GM12878 (cell line): ENCODE results near the gene SMG6. TPM values are rescaled to one million over a fixed set of nuclear protein-coding genes. Genes with fewer than 3 reads are reported as not detected.

Experiments used
- ATAC-seq: fragments of 200-7000 bp; cut with Tn5 transposase; 3 replicates; pipeline ENCODE4 v1.9.1; 2020; ENCODE audit warnings: mild to moderate bottlenecking, moderate library complexity
- BruUV-seq: library from RNA; stranded (reverse); fragments of 400-500 nt; replicated peaks from 2 replicates; lab custom pipeline; 2021; lab: Mats Ljungman, UMichigan
- CTCF ChIA-PET: fragments of 300-600 bp; sonication (Branson Sonifier 250); formaldehyde crosslinking; extraction: SDS; loops from one replicate; lab custom pipeline; 2021; ENCODE audit warnings: inconsistent platforms; lab: Yijun Ruan, JAX
- POLR2A ChIA-PET: fragments of 350-600 bp; formaldehyde crosslinking; extraction: SDS; loops from one replicate; lab custom pipeline; 2021; ENCODE audit warnings: inconsistent platforms; lab: Charles Lee
- RAD21 ChIA-PET: fragments of 300-600 bp; sonication (Branson Sonifier 250); formaldehyde crosslinking; loops from one replicate; lab custom pipeline; 2023; ENCODE audit warnings: antibody characterized with exemption; ENCODE audit not compliant: unreplicated experiment; lab: Charles Lee
- SMC1A ChIA-PET: fragments of 300-600 bp; sonication (Branson Sonifier 250); formaldehyde crosslinking; loops from one replicate; lab custom pipeline; 2023; ENCODE audit not compliant: unreplicated experiment, uncharacterized antibody; lab: Charles Lee
- DNase-seq: peaks from one replicate; pipeline ENCODE4 v3.0.0-alpha.2; 2011; ENCODE audit warnings: low read depth, low spot score
- FAIRE-seq: peaks from 3 replicates; lab custom pipeline; 2011; peaks lifted over from hg19 to GRCh38; lab: Jason Lieb, UNC
- H2AFZ ChIP-seq: 2 replicates; pipeline ENCODE4 v1.6.0; 2011; ENCODE audit warnings: low read depth, low read length, control low read depth; ENCODE audit not compliant: control insufficient read depth
- H3K27ac ChIP-seq: 2 replicates; pipeline ENCODE4 v1.5.1; 2011; ENCODE audit warnings: control low read depth; ENCODE audit not compliant: control insufficient read depth, insufficient read depth
- H3K27me3 ChIP-seq, 2 experiments: replicated peaks in 1 of 2; 2 replicates each; pipeline versions ENCODE4 v1.6.0 to v1.6.1; 2011; ENCODE audit warnings: low read length in 1 of 2; ENCODE audit not compliant: control insufficient read depth in 2 of 2, insufficient read depth in 2 of 2
- H3K36me3 ChIP-seq, 2 experiments: 2 replicates each; pipeline ENCODE4 v1.5.1; 2011; ENCODE audit warnings: low read length in 1 of 2; ENCODE audit not compliant: control insufficient read depth in 2 of 2, insufficient read depth in 2 of 2
- H3K4me1 ChIP-seq: 2 replicates; pipeline ENCODE4 v1.6.1; 2011; ENCODE audit warnings: mild to moderate bottlenecking, low read length, moderate library complexity, mixed read lengths; ENCODE audit not compliant: control insufficient read depth, insufficient read depth
- H3K4me2 ChIP-seq: 2 replicates; pipeline ENCODE4 v1.6.0; 2011; ENCODE audit warnings: control low read depth; ENCODE audit not compliant: control insufficient read depth, insufficient read depth
- H3K4me3 ChIP-seq: fragments of 200-600 bp; sonication (generic); 2 replicates; pipeline ENCODE4 v1.5.1; 2016
- H3K79me2 ChIP-seq: 2 replicates; pipeline ENCODE4 v1.6.0; 2011; ENCODE audit warnings: low read length; ENCODE audit not compliant: control insufficient read depth, insufficient read depth
- H3K9ac ChIP-seq: 2 replicates; pipeline ENCODE4 v1.8.0; 2011; ENCODE audit warnings: low read length, control low read depth, mixed read lengths; ENCODE audit not compliant: control insufficient read depth, insufficient read depth
- H3K9me3 ChIP-seq: replicated peaks from 3 replicates; pipeline ENCODE4 v1.5.1; 2011; ENCODE audit warnings: mild to moderate bottlenecking, low read length; ENCODE audit not compliant: control insufficient read depth, insufficient read depth
- H4K20me1 ChIP-seq: 2 replicates; pipeline ENCODE4 v1.6.0; 2011; ENCODE audit not compliant: control insufficient read depth, insufficient read depth
- BHLHE40 ChIP-seq, 2 experiments: fragments of 450-650 bp in 1 of 2; IDR thresholded peaks; 2 replicates each; pipeline ENCODE4 v1.6.1; 2011 to 2017; ENCODE audit warnings: low read depth in 2 of 2, borderline replicate concordance in 1 of 2, improper control_type of control experiment in 1 of 2, low read length in 1 of 2, mild to moderate bottlenecking in 1 of 2
- BRCA1 ChIP-seq: IDR thresholded peaks from 2 replicates; pipeline ENCODE4 v1.6.1; 2011; ENCODE audit warnings: low read depth, low read length, improper control_type of control experiment
- CBX3 ChIP-seq: fragments of 200-600 bp; sonication (generic); IDR thresholded peaks from 2 replicates; pipeline ENCODE4 v1.6.1; 2016; ENCODE audit warnings: low read depth, borderline replicate concordance
- CEBPB ChIP-seq, 2 experiments: fragments of 150-350 bp in 1 of 2; IDR thresholded peaks; 2 replicates each; pipeline ENCODE4 v1.6.1; 2012 to 2014; ENCODE audit warnings: low read depth in 2 of 2, low read length in 2 of 2, borderline replicate concordance in 1 of 2, inconsistent platforms in 1 of 2
- CEBPZ ChIP-seq: fragments of 150-350 bp; IDR thresholded peaks from 2 replicates; pipeline ENCODE4 v1.6.1; 2016; ENCODE audit warnings: low read depth, low read length
- CHD2 ChIP-seq: IDR thresholded peaks from 2 replicates; pipeline ENCODE4 v1.6.1; 2011; ENCODE audit warnings: low read depth, low read length, improper control_type of control experiment, borderline replicate concordance
- DPF2 ChIP-seq: fragments of 450-650 bp; IDR thresholded peaks from 2 replicates; pipeline ENCODE4 v1.6.1; 2017; ENCODE audit warnings: mild to moderate bottlenecking
- EGR1 ChIP-seq, 2 experiments: IDR thresholded peaks; 1 replicate in 1 of 2; 2 replicates in 1 of 2; pipeline ENCODE4 v1.6.1; 2011 to 2012; ENCODE audit warnings: low read depth in 2 of 2, low read length in 2 of 2, borderline replicate concordance in 1 of 2, mild to moderate bottlenecking in 1 of 2, moderate library complexity in 1 of 2
- IKZF2 ChIP-seq, 2 experiments: fragments of 450-650 bp; IDR thresholded peaks; 2 replicates each; pipeline ENCODE4 v1.6.1; 2017; ENCODE audit warnings: mild to moderate bottlenecking in 2 of 2, moderate library complexity in 2 of 2
- NR2F1 ChIP-seq: fragments of 450-650 bp; conservative IDR thresholded peaks from 2 replicates; pipeline ENCODE4 v1.6.1; 2017; ENCODE audit warnings: mild to moderate bottlenecking
- PAX5 ChIP-seq: IDR thresholded peaks from 2 replicates; pipeline ENCODE4 v1.6.1; 2011; ENCODE audit warnings: low read depth, low read length, borderline replicate concordance
- PAX8 ChIP-seq: fragments of 450-650 bp; IDR thresholded peaks from 2 replicates; pipeline ENCODE4 v1.6.1; 2017; ENCODE audit warnings: mild to moderate bottlenecking, moderate library complexity
- RELB ChIP-seq: fragments of 450-650 bp; IDR thresholded peaks from 2 replicates; pipeline ENCODE4 v1.6.1; 2017; ENCODE audit warnings: low read depth, mild to moderate bottlenecking, moderate library complexity
- REST ChIP-seq: IDR thresholded peaks from 2 replicates; pipeline ENCODE4 v1.6.1; 2012; ENCODE audit warnings: mild to moderate bottlenecking, low read depth, low read length
- SREBF2 ChIP-seq: IDR thresholded peaks from 2 replicates; pipeline ENCODE4 v1.6.1; 2012; ENCODE audit warnings: mild to moderate bottlenecking, low read length
- TBL1XR1 ChIP-seq: IDR thresholded peaks from 2 replicates; pipeline ENCODE4 v1.6.1; 2012; ENCODE audit warnings: low read depth, low read length, improper control_type of control experiment
- WGBS: methylation state at CpG from one replicate; pipeline ENCODE4 v1.1.6; 2016; ENCODE audit warnings: low lambda C conversion rate; ENCODE audit not compliant: insufficient replicate concordance, insufficient coverage; ENCODE audit errors: missing lambda C conversion rate; 5-methylcytosine and 5-hydroxymethylcytosine counted together
- in situ Hi-C: fragments of 300-500 bp; cut with MboI; formaldehyde crosslinking; loops from 9 replicates; pipeline ENCODE4 v1.14.3; 2018; ENCODE audit warnings: mixed read lengths
- intact Hi-C: fragments of 100-400 bp; cut with micrococcal nuclease; formaldehyde crosslinking; loops from one replicate; pipeline ENCODE4 v1.14.2; 2022; ENCODE audit not compliant: unreplicated experiment
- polyA plus RNA-seq, 11 experiments: library from polyadenylated mRNA; depleted of rRNA in 4 of 11; unstranded in 6 of 11; stranded (reverse) in 5 of 11; fragments of >200 nt; fragmentation: Nextera tagmentation in 4 of 11; fragmentation: Illumina TruSeq in 1 of 11; extraction: Ambion mirVana in 4 of 11; extraction: Trizol in 1 of 11; gene quantifications; 1 replicate in 1 of 11; 2 replicates in 10 of 11; pipeline versions ENCODE4 v1.2.1 to v1.2.3, GENCODE V29; 2011 to 2016; ENCODE audit warnings: inconsistent platforms in 2 of 11, missing spikeins in 2 of 11, low read depth in 1 of 11
- total RNA-seq, 4 experiments: library from RNA; depleted of rRNA in 3 of 4; stranded (reverse); fragments of >200 nt in 3 of 4; fragmentation: Illumina TruSeq in 1 of 4; extraction: Trizol in 1 of 4; gene quantifications; 2 replicates each; pipeline versions ENCODE4 v1.2.1 to v1.2.3, GENCODE V29; 2013 to 2021

The SMG6 gene
- total and polyA plus RNA-seq, 10 of the 15 experiments (the other 5 are each of a cell fraction or from before 2014, with no cell fraction given) = 0.58 to 28.7 (median 15.7) TPM

- Histone ChIP-seq H3K79me2 (no peaks in the 10 kb centered on the region; the same call in 1 of the 2 replicates), H2AFZ (no peak overlapping the region), H3K9ac (no peak overlapping the region), H3K4me1 (peaks cover 10% of the 10 kb centered on the region), H4K20me1 (no peaks in the 10 kb centered on the region), H3K27me3 (peaks cover 2% of the 10 kb centered on the region in 2 experiments; a peak in 3 of 4 replicates), H3K36me3 (no peaks in the 10 kb centered on the region; a peak in 2 of 4 replicates), H3K27ac (no peak overlapping the region), H3K4me3 (peak overlapping the region; percentile 86; the same call in 1 of the 2 replicates), H3K4me2 (peak overlapping the region; percentile 98), H3K9me3 (no peaks in the 10 kb centered on the region)
- intact Hi-C loops (no loop called here), in situ Hi-C loops (no loop called here)
- DNase-seq = no peak
- WGBS = 35% methylated on average over 9 of the region's 9 CpGs
- ChIA-PET CTCF (interaction anchor here (1.0 to 2.1 kb wide), 4 partner anchors 44 to 234 kb away, joined by 3 to 12 read pairs (median 4); no protein-coding TSS in a partner anchor), RAD21 (interaction anchor here (1.2 to 1.3 kb wide), 2 partner anchors 10 to 332 kb away, joined by 3 to 4 read pairs; no protein-coding TSS in a partner anchor), SMC1A (interaction anchor here (1.1 to 1.6 kb wide), 4 partner anchors 18 to 327 kb away, joined by 3 to 8 read pairs (median 3); no protein-coding TSS in a partner anchor), POLR2A (interaction anchor here (0.5 to 1.0 kb wide), 2 partner anchors 10 to 327 kb away, joined by 3 read pairs; no protein-coding TSS in a partner anchor)
- no TSS peak for BruUV-seq
- ATAC-seq = no peak
- FAIRE-seq = no peak
- no peak for TF ChIP-seq REST
- no peak for TF ChIP-seq CEBPB (IDR thresholded peaks at IDR 0.05; ENCODE audit: borderline replicate concordance in 1 of 2, low read depth in 2 of 2, low read length in 2 of 2)
- TF ChIP-seq RELB = no peak
- TF ChIP-seq EGR1 (IDR thresholded peaks at IDR 0.05; ENCODE audit: borderline replicate concordance in 1 of 2, low read depth in 2 of 2, low read length in 2 of 2) = no peak
- TF ChIP-seq DPF2 = no peak
- no peak for TF ChIP-seq BRCA1
- no peak for TF ChIP-seq SREBF2
- TF ChIP-seq PAX5 = no peak
- no peak for TF ChIP-seq CEBPZ
- no peak for TF ChIP-seq TBL1XR1
- TF ChIP-seq BHLHE40 (IDR thresholded peaks at IDR 0.05; ENCODE audit: borderline replicate concordance in 1 of 2, low read depth in 2 of 2, low read length in 1 of 2) = no peak
- no peak for TF ChIP-seq CBX3
- TF ChIP-seq IKZF2 (IDR thresholded peaks at IDR 0.05) = no peak
- TF ChIP-seq PAX8 = no peak
- no peak for TF ChIP-seq NR2F1
- no peak for TF ChIP-seq CHD2
Observed at GRCh38 chr17:2048805-2049204, 254.8 kb downstream of the SMG6 start.
